Central memory CD4-positive, alpha-beta T cell (primary cell): ENCODE results near the gene ARHGEF39.

ENCODE experiments used
- DNase-seq: peaks from one replicate; pipeline ENCODE4 v3.0.0; 2022

Gene ARHGEF39

GRCh38 chr9:35690614-35691333 lies 25.8 kb upstream of the ARHGEF39 start:
- peak; percentile 27 for DNase-seq

GRCh38 chr9:35690294-35690613 lies 25.3 kb upstream of the ARHGEF39 start:
- no peak for DNase-seq

- no peak for DNase-seq
These were observed 24.7 kb upstream of the ARHGEF39 start, which contains the start of gene TPM2 for GRCh38 chr9:35689542-35690293. Gene TPM2 (minus strand): TSS chr9:35689925. CDS start chr9:35689817, 108 bp downstream.

- DNase-seq, result no peak
These were observed 23.9 kb upstream of the ARHGEF39 start for GRCh38 chr9:35688558-35689541.

- DNase-seq, result no peak
These were observed 23.1 kb upstream of the ARHGEF39 start for GRCh38 chr9:35687972-35688557.

GRCh38 chr9:35687306-35687705 lies 22.3 kb upstream of the ARHGEF39 start:
- no peak for DNase-seq

- DNase-seq, result no peak
These were observed 21.5 kb upstream of the ARHGEF39 start for GRCh38 chr9:35686222-35687203.

- no peak for DNase-seq
These were observed 20.5 kb upstream of the ARHGEF39 start for GRCh38 chr9:35685506-35685905.

GRCh38 chr9:35684921-35685320 lies 19.9 kb upstream of the ARHGEF39 start:
- no peak for DNase-seq

- no peak for DNase-seq
These were observed 18.3 kb upstream of the ARHGEF39 start for GRCh38 chr9:35683323-35683722.

GRCh38 chr9:35682520-35683315 lies 17.7 kb upstream of the ARHGEF39 start:
- DNase-seq, result no peak

GRCh38 chr9:35682051-35682450 lies 17.1 kb upstream of the ARHGEF39 start:
- DNase-seq, result no peak

GRCh38 chr9:35681341-35682002 lies 16.5 kb upstream of the ARHGEF39 start:
- no peak for DNase-seq

- no peak for DNase-seq
These were observed 15.5 kb upstream of the ARHGEF39 start for GRCh38 chr9:35680331-35681105.

- no peak for DNase-seq
These were observed 14.9 kb upstream of the ARHGEF39 start for GRCh38 chr9:35679766-35680330.

- DNase-seq, result no peak
These were observed 14.1 kb upstream of the ARHGEF39 start for GRCh38 chr9:35679091-35679490.

GRCh38 chr9:35675732-35676392 lies 10.9 kb upstream of the ARHGEF39 start:
- no peak for DNase-seq

GRCh38 chr9:35675204-35675603 lies 10.2 kb upstream of the ARHGEF39 start:
- no peak for DNase-seq
